ENCODE measurements around the gene CORO2A.

CORO2A gene

DNA sequence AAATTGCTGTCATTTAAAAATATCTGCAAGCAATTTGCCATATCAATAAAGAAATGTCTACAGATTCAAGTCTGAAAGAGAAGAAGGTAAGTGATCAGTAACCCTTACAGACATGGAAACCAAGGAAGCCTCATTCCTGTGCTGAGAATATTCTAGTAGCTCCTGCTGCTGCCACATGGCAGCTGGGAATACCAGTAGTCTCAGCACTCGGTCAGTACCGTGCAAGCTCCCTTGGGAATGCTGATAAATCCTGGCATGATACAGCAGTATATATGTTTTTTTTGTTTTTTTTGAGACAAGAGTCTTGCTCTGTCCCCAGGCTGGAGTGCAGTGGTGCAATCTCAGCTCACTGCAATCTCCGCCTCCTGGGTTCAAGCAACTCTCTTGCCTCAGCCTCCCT lies 108.0 kb downstream of the CORO2A start:
- TF ChIP-seq CTCF (IDR thresholded peaks at IDR 0.05; ENCODE audit: extremely low read depth, insufficient read depth, missing control alignments): no peak
- in situ Hi-C loops (cut with MboI; ENCODE audit: low pct_unique_long_range_greater_than_20kb, low sequenced_read_pairs, unreplicated experiment): no loop called here
- no peak for DNase-seq (ENCODE audit: low spot score)

- in situ Hi-C loops (cut with MboI; ENCODE audit: low pct_unique_long_range_greater_than_20kb, low sequenced_read_pairs, unreplicated experiment): no loop called here
- no peak for DNase-seq (ENCODE audit: low spot score)
- no peak for TF ChIP-seq CTCF (IDR thresholded peaks at IDR 0.05; ENCODE audit: extremely low read depth, insufficient read depth, missing control alignments)
These were observed 108.8 kb downstream of the CORO2A start for GRCh38 chr9:98083566-98084183.

DNA sequence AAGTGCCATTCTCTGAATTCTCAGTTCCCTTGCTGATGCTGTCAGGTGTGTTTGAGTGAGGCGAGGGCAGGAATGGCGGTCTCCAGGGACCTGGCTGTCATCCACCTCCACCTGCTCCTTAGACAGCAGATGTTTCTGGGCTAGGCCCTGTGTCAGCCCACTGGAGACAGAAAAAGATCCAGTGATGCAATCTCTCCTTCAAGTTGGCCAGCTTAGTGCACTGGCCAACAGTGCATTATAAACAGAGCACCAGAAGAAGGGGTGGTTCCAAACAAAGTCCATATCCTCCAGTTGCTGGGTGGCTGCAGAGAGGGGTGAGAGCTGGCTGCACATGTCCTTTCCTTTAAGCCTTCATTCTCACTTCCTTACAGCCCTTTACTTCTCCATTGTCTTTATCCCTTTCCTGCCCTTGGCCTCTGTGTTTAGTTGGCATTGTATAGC lies 109.4 kb downstream of the CORO2A start:
- DNase-seq (ENCODE audit: low spot score): no peak
- TF ChIP-seq CTCF (IDR thresholded peaks at IDR 0.05; ENCODE audit: extremely low read depth, insufficient read depth, missing control alignments): no peak
- in situ Hi-C loops (cut with MboI; ENCODE audit: low pct_unique_long_range_greater_than_20kb, low sequenced_read_pairs, unreplicated experiment): no loop called here

- in situ Hi-C loops (cut with MboI; ENCODE audit: low pct_unique_long_range_greater_than_20kb, low sequenced_read_pairs, unreplicated experiment): no loop called here
- no peak for DNase-seq (ENCODE audit: low spot score)
- TF ChIP-seq CTCF (IDR thresholded peaks at IDR 0.05; ENCODE audit: extremely low read depth, insufficient read depth, missing control alignments): no peak
These were observed 110.8 kb downstream of the CORO2A start for GRCh38 chr9:98081477-98082219.

- no peak for TF ChIP-seq CTCF (IDR thresholded peaks at IDR 0.05; ENCODE audit: extremely low read depth, insufficient read depth, missing control alignments)
- in situ Hi-C loops (cut with MboI; ENCODE audit: low pct_unique_long_range_greater_than_20kb, low sequenced_read_pairs, unreplicated experiment): no loop called here
- no peak for DNase-seq (ENCODE audit: low spot score)
These were observed 111.7 kb downstream of the CORO2A start for GRCh38 chr9:98080780-98081179.

DNA sequence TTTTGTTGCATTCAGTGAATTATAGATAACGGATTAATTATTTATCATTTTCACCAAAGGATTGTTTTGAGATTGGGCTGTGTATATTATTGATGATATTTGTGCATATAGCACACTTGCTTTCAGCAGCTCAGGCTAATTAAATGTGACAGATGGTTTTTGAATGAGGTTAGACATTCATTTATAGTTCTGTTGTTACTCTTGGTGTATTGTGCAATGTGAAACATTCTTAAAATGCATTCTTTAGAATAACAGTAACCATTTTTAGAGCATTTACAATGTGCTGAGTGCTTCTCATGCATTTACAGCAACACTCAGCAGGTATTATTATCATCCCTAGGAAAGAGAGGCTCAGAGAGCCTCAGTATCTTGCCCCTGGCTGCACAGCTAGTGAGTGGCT lies 112.1 kb downstream of the CORO2A start:
- in situ Hi-C loops (cut with MboI; ENCODE audit: low pct_unique_long_range_greater_than_20kb, low sequenced_read_pairs, unreplicated experiment): no loop called here
- no peak for TF ChIP-seq CTCF (IDR thresholded peaks at IDR 0.05; ENCODE audit: extremely low read depth, insufficient read depth, missing control alignments)
- DNase-seq (ENCODE audit: low spot score): no peak
